T1000 (cell line): ENCODE data around the gene PABPN1.

Experiments used
- DNase-seq: peaks from one replicate; lab custom pipeline; 2025; ENCODE audit warnings: mixed read lengths; lab: John Stamatoyannopoulos, UW

The PABPN1 gene

DNA sequence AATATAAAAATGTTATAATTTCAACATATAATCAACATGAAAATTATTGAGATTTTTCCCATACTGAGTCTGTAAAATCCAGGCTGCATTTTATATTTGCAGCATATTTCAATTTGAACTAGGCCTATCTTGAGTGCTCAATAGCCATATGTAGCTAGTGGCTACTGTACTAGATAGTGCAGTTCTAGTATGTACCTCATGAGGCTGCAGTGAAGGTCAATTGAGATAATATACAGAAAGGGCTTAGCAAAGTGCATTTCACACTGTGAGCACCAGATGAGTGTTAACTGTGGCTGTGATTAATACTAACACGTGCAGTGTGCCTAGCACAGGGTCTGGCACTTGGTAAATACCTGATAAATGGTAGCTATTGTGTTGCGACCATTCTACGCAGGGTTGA lies 36.8 kb downstream of the PABPN1 start:
- DNase-seq: no peak

DNA sequence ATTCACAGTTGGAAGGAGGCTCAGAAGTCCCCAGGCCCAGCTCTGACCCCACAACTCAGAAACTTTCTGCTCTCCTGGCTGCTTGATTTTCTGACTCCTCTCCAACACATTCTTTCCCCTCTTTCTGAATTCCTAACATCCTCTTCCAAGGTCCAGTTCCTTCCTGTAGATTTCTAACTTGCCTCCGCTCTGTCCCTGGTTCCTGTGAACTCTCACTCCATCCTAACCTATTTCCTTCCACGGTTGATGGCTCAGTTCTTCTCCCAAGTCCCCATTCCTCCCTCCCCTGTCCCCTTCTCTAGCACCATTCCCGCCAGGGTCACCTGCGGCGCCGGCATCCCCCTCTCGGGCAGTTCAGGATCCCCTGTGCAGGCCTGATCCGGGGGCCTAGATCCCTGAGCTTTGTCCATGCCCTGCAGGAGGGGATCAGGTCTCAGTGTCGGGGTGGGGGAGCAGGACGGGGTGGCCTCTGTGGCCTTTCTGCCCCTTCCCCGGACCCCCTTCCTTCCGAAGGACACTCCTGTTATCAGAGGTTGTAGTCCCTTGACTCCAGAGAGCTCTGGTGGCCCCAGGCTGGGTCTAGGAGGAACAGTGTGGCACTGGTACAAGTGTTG lies 37.4 kb downstream of the PABPN1 start:
- DNase-seq: no peak

DNA sequence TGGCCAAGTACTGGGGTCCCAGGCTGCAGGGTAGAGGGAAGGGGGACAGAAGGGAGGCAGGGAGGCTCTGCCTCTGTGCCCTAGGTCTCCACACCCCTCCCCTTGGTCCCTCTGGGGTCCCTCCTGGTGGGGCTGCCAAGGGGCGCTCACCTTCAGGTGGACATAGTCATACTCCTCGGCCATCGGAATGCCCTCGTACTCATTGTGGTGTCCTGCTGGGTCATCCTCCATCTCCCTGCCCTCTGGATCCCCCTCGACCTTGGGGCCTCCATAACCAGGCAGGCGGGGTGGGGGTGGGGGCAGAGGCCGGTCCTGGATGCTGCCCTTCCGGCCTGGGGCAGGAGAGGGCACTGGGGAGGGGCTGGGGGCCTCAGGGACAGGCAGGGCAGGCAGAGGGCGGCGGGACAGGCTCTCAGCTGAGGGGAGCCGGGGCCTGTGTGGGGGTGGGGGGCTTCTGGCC lies 37.9 kb downstream of the PABPN1 start:
- no peak for DNase-seq

DNA sequence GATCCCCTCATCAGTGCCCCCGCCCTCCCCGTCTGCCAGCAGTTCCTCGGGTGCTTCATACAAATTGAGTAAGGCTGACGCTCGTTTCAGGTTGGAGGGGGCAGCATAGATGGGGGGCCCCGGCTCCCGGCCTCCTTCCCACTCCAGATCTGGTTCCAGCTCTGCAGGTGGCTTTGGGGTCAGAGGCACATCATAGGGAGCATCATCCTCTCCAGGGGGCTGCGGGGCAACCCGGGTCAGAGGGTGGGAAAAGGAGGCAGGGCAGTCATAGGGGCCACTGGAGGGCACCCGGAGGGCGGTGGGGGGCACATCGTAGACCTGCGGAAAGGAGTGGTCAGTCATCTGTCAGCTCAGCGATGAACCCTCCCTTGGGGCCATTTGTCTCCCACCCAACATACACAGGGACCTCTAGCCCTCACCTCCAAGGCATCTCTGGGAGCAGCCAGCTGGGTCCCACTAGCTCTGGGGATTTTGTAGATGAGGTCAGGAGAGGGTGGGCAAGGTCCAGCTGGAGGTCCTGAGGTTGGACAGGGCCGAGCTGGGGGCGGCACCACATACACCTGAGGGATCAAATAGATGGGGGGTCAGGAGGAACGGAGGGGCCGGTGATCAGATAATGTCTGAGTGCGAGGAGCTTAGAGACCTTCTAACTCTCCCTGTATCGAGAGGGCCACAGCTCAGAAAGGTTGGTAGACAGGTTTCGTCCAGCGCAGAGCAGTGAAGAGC lies 38.6 kb downstream of the PABPN1 start:
- no peak for DNase-seq

DNA sequence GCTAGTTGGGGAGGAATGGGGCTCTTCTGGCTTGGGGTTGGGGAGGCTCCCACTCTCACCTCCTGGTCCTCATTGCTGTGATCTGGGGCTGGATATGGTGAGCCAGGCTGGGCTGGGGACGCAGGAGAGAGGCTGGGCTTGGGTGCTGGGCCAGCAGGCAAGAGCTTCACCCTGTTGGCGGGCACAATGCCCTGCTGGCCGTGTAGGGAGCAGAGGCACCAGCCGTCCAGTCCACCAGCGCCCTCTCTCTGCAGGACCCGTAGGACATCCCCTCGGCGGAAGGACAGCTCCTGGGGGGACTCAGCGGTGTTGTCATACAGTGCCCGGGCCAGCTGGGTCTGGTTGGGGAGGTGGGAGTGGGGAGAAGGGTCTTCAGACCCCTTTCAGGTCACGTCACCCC lies 39.2 kb downstream of the PABPN1 start:
- DNase-seq: no peak

DNA sequence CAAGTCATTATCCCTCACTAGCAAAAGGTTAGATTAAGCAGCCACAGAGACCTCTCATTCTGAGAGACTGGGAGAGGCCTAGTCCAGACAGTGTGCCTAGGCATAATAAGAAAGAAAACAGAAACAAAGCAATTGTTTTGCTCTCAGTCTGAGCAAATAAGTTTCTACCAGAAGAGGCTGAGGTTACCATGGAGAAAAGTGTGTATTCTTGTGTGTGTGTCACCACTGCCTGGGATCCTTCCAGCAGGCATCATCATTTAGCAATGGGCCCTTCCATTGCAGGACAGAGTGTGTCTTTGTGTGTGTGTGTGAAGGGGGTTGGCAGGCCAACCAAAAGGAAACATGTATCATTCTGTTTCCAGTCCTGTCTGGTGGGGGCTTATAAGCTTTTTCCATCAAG lies 40.1 kb downstream of the PABPN1 start:
- no peak for DNase-seq

DNA sequence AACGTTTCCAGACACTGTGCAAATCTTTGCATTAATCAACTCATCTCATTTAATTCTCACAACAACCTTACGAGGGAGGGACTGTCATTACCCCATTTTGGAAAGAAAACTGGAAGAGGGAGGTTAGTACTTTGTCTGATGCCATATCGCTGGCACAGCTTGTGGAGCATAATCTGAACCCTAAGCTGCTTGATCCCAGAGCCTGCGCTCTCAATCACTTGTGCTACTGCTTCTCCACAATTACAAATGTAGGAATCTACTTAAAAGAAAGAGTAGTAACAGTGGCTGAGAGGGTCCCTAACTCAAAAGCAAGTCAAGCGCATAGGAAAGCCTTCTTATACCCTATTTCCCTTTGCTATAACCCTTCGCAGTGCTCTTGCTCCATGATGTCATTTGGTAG lies 40.5 kb downstream of the PABPN1 start:
- no peak for DNase-seq

DNA sequence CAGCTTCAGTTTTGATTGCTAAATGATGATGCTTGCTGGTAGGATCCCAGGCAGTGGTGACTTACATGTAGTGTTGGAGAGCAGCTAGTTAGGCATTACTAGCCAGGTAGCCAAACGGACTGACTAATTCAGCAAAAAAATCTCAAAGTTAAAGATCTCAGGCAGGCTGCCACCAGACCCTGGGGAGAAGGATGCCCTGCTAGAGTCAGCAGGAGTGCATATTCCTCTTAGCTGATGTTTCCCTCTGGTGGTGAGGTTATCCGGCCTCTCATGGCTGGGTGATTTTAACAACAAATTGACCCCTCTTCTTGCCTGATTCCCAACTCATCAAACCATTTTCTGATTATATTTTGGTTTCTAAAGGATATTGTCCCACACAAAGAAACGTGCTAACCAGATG lies 40.9 kb downstream of the PABPN1 start:
- DNase-seq: no peak

DNA sequence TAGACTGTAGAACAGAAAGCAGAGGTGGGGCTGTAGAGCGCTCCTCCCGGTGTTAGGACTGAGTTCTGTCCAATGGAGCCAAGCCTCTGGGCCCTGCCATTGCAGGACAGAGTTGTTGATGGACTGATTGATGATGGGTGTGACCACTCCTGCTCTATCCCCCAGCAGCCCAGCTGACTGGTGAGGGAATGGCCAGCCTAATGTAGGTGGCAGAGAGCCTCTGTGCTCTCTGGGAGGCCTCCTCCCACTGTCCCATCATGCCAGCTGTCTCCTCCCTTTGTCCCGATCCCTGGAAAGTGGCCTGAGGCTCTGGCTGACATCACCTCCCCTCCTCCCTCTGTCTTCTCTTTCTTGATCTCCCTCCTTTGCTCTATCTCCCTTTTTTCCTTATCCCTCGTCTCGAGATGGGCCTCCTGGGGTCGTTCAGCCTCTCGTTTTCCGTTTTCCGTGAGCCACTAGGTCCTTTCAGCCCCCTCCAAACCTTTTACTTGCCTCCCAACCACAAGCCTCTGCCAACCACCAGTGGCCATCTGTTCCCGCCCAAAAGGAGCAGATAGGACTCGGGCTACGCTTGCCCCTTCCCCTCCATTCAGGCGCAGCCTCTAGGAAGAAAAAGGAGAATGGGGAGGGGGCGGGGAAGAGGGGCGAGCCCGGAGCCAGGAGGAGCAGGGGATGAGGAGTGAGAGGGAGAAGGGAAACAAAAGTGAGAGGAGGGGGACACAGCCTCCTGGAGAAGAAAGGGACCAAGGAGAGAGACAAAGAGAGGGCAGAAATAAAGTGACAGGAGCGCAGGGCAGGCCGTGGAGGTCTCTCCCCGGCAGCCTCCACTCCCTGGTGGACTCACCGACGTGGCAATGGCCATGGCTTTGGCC lies 43.1 kb downstream of the PABPN1 start:
- DNase-seq: peak; percentile 8

DNA sequence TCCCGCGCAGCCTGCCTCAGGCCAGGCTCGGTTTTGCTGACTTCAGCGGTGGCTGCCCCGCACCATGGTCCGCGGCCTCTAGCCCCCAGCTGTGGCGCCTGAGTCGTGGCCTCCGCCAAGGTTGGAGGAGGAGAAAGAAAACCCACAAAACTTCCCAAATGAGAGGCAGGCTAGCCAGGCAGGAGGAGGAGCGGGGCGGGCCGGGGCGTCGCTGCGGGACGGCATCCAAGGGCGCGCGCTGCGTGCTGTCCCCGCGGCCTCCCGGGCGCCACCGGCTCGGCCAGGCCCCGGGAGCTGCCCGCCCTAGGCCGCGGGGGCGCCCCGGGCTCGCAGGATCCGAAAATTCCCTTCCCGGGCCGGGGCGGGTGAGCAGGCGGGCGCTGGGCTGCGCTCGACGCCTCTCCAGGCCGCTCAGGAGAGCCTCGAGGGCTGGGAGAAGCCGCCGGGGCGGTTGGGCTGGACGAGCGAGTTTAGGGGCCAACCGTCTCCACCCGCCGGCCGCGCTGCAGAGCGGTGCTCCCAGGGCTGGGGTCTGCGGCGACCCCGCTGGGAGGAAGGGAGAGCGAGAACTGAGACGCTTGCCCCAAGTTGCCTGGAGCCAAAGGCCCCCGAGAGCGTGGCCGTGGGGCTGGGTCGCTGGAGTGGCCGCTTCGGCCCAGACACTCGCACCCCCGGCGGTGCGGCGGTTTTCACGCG lies 43.9 kb downstream of the PABPN1 start, which contains the start of gene EFS:
TSS of gene EFS (minus strand) at position 137 of the 696 bp plus-strand sequence. CDS start 147 bp downstream, outside the sequence.
- no peak for DNase-seq

DNA sequence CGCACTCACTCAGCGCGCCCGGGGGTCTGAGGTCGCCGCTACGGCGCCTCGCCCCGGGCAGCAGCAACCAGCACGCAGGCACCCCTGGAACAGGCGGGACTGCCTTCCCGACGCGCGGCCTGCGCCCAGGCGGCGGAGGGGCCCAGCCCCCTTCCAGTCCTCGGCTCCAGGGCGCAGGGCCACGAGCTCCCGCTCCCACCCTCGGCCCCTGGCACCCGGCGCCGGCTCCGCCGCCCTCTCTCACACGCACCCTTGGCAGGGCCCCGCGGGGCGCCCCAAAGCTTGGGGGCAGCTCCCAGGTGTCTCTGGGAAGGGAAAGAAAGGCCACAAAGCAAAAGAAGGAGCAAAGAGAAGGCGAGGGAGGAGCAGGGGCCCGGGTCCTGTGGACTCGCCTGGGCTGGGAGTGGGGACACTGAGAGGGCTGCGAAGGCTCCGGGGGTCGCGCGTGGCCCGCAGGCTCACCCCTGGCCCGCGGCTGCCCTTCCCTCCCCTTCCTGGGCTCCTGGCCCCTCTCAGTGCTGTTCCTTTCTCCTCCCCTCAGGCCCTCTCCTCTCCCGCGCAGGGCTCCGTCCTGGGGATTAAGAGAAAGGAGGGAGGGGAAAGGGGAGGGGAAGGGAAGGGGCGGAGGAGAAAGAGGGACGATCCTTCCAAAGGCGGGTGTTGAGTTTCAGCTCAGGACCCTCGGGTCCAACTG lies 44.6 kb downstream of the PABPN1 start:
- DNase-seq: peak; percentile 34

DNA sequence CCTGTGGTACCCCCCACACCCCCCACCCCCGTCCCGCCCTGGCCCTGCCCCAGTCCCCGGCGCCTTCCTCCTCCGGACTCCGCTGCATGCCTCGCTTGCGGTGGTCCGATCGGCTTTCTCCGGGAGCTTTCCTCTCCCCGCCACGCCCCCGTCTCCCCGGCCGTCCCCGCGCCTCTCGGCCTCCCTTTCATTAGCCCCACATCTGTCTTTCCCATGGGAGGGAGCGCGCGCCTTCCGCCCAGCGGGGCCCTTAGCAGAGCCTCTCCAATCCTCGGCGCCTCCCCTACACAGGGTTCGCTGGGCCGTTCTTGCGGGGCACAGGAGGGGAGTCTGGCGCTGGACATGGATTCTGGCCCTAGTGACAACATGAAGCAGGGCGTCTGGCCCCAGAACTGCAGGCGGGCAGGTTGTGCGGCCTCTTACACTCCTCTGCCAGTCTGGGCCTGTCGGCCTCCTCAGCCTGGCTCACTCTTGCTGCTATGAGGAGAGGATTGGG lies 45.2 kb downstream of the PABPN1 start:
- DNase-seq: peak; percentile 34

DNA sequence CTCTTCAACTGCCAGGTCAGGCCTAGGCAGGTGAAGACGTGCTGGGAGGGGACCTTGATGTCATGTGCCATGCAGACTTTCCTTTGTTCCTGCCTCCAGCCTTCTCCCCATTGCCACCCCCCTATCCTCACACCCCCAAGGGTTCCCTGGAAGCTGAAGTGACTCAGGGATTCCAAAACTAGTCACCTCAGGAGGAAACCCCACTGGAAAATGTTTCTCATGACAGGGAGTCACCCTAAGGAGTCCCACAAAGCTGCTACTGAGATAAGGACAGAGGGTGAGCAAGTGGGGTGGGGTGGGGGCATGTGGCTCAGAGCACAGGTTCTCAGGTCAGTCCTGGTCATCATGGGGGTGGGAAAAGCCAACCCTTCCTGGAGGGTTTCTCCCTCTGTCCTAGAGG lies 49.0 kb downstream of the PABPN1 start:
- DNase-seq: no peak

DNA sequence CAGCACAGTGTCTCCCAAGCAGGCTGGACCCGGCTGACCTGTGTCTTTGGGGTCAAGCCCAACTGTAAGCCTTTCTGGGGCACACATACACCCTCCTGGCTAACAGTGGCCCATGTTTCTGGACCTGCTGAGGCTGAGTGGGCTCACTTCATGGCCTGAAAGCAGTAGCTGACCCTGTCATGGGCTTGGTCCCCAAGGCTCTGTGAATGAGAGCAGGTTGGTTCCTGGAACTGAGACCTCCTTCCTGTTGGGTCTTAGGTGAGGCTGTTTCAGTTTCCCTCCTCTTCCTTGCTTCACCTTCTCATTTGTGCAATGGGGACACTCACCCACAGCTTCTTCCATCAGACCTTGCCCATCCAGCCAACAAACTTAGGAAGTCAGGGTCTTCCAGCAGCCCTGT lies 50.6 kb downstream of the PABPN1 start:
- no peak for DNase-seq

DNA sequence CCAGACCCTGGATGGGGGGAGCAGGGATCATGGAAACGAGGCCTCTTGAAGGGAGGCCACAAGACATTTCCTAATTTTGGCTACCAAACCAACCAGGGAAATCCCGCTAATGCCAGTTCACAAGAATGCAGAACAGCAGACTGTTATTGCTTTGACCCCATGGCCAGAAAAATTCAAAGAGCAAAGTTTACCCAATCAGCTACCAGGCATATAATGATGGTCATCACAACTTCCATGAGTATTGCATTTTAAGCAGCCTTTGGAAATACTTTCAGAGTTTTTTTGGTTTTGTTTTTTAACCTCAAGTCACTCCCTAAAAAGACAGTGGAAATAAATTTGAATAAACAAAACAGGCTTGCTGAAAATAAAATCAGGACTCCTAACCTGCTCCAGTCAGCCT lies 51.3 kb downstream of the PABPN1 start, which contains the start of gene IL25:
TSS of gene IL25 (plus strand) at position 301 of the 400 bp plus-strand sequence.
- no peak for DNase-seq

DNA sequence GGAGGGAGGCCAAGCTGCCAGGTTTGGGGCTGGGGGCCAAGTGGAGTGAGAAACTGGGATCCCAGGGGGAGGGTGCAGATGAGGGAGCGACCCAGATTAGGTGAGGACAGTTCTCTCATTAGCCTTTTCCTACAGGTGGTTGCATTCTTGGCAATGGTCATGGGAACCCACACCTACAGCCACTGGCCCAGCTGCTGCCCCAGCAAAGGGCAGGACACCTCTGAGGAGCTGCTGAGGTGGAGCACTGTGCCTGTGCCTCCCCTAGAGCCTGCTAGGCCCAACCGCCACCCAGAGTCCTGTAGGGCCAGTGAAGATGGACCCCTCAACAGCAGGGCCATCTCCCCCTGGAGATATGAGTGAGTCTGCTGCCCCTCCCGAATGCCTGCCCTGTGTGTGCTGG lies 51.8 kb downstream of the PABPN1 start:
- DNase-seq: no peak
